ENCODE data around the gene PMEL. TPM values are rescaled to one million over a fixed set of nuclear protein-coding genes. Genes with fewer than 3 reads are reported as not detected.
A peak's percentile ranks its signal among the peaks of the same experiment; 100 is the strongest.

The PMEL gene
- polyA plus RNA-seq, 1 of the 3 experiments (the other 2 are of a cell fraction) = 1.8 TPM

- Histone ChIP-seq H3F3A (replicated peaks; ENCODE audit: insufficient read depth) (peaks cover 10% of the 10 kb centered on the region), H4K20me1 (ENCODE audit: insufficient read depth) (no peaks in the 10 kb centered on the region), H3K9ac (no peak overlapping the region), H3K4me3 (ENCODE audit: low read depth in 2 of 2, low read length in 1 of 2) (no peak overlapping the region), H2AFZ (ENCODE audit: low read depth) (no peak overlapping the region), H3K36me3 (replicated peaks in 1 of 2; ENCODE audit: control insufficient read depth in 1 of 2, insufficient read depth in 2 of 2, low read length in 1 of 2) (peaks cover 0 to 15% of the 10 kb centered on the region in 2 experiments), H3K27ac (ENCODE audit: low read depth in 2 of 2, low read length in 1 of 2) (no peak overlapping the region), H3K79me2 (ENCODE audit: insufficient read depth) (peaks cover 28% of the 10 kb centered on the region), H3K4me1 (ENCODE audit: control insufficient read depth in 1 of 2, insufficient read depth in 2 of 2, low read depth in 1 of 2, low read length in 1 of 2) (peaks cover 20 to 22% of the 10 kb centered on the region in 2 experiments; a peak in 3 of 4 replicates), H3K4me2 (no peak overlapping the region; the same call in 1 of the 2 replicates), H3K27me3 (ENCODE audit: insufficient read depth) (no peaks in the 10 kb centered on the region), H3K9me3 (no peaks in the 10 kb centered on the region), H3K9me2 (no peaks in the 10 kb centered on the region)
- DNase-seq = no peak
- CTCF ChIA-PET = interaction anchor here (1.1 to 10.8 kb wide), 5 partner anchors 8 to 197 kb away, joined by 3 to 96 read pairs (median 6); partner anchors contain the start of genes PYM1 and SUOX
- POLR2A ChIA-PET = no interaction called here
- TF ChIP-seq TAF1 (IDR thresholded peaks at IDR 0.05; ENCODE audit: borderline replicate concordance, low read depth, low read length) (no peak), MAX (IDR thresholded peaks at IDR 0.05; ENCODE audit: low read depth) (no peak)
- 89% methylated on average over 1 of the region's 1 CpG for WGBS (ENCODE audit: low lambda C conversion rate)
Observed at GRCh38 chr12:55934773-55935172, 31.1 kb downstream of the PMEL start.

GRCh38 chr12:55933799-55934742 is 31.8 kb downstream of the PMEL start:
- no peak overlapping the region for H2AFZ ChIP-seq (ENCODE audit: low read depth)
- H3K4me2 ChIP-seq = peak overlapping the region; percentile 90
- H3K9ac ChIP-seq = no peak overlapping the region
- no peaks in the 10 kb centered on the region for H3K9me3 ChIP-seq
- peaks cover 34% of the 10 kb centered on the region for H3K79me2 ChIP-seq (ENCODE audit: insufficient read depth)
- WGBS (ENCODE audit: low lambda C conversion rate) = 96% methylated on average over 1 of the region's 1 CpG
- peaks cover 0 to 12% of the 10 kb centered on the region in 2 experiments for H3K36me3 ChIP-seq (replicated peaks in 1 of 2; ENCODE audit: control insufficient read depth in 1 of 2, insufficient read depth in 2 of 2, low read length in 1 of 2)
- no peaks in the 10 kb centered on the region for H3K9me2 ChIP-seq
- peak overlapping the region in 1 of 2 experiments; percentile 20; a peak in 2 of 4 replicates for H3K4me3 ChIP-seq (ENCODE audit: low read depth in 2 of 2, low read length in 1 of 2)
- H3F3A ChIP-seq (replicated peaks; ENCODE audit: insufficient read depth) = peaks cover 10% of the 10 kb centered on the region
- no peaks in the 10 kb centered on the region for H3K27me3 ChIP-seq (ENCODE audit: insufficient read depth)
- POLR2A ChIA-PET = no interaction called here
- H4K20me1 ChIP-seq (ENCODE audit: insufficient read depth) = no peaks in the 10 kb centered on the region
- peaks cover 19 to 23% of the 10 kb centered on the region in 2 experiments; a peak in 3 of 4 replicates for H3K4me1 ChIP-seq (ENCODE audit: control insufficient read depth in 1 of 2, insufficient read depth in 2 of 2, low read depth in 1 of 2, low read length in 1 of 2)
- DNase-seq = no peak
- CTCF ChIA-PET = interaction anchor here (0.7 to 10.8 kb wide), 8 partner anchors 7 to 196 kb away, joined by 3 to 96 read pairs (median 6); partner anchors contain the start of genes PYM1 and RAB5B
- H3K27ac ChIP-seq (ENCODE audit: low read depth in 2 of 2, low read length in 1 of 2) = 0 out of 4 replicates have a peak overlapping the region, but pooled peaks of 1 of the 2 experiments have one; percentile 69
- TF ChIP-seq GABPA (IDR thresholded peaks at IDR 0.05; ENCODE audit: low read depth) (no peak), USF2 (IDR thresholded peaks at IDR 0.05; ENCODE audit: borderline replicate concordance, low read depth, low read length) (no peak), CHD2 (IDR thresholded peaks at IDR 0.05; ENCODE audit: low read length, partially characterized antibody) (no peak), MXI1 (IDR thresholded peaks at IDR 0.05; ENCODE audit: low read depth, low read length) (no peak), MAX (IDR thresholded peaks at IDR 0.05; ENCODE audit: low read depth) (no peak), ZBTB33 (IDR thresholded peaks at IDR 0.05; ENCODE audit: borderline replicate concordance, low read depth) (no peak), EZH2phosphoT487 (IDR thresholded peaks at IDR 0.05; ENCODE audit: borderline replicate concordance, low read depth) (no peak), IRF3 (IDR thresholded peaks at IDR 0.05; ENCODE audit: low read depth, low read length) (no peak), FOSL2 (IDR thresholded peaks at IDR 0.05; ENCODE audit: borderline replicate concordance, low read depth) (no peak), POLR2AphosphoS5 (IDR thresholded peaks at IDR 0.05; ENCODE audit: low read depth, low read length) (no peak), RAD21 (IDR thresholded peaks at IDR 0.05; ENCODE audit: low read length) (no peak), RXRA (IDR thresholded peaks at IDR 0.05; ENCODE audit: borderline replicate concordance, low read depth) (no peak), USF1 (IDR thresholded peaks at IDR 0.05; ENCODE audit: borderline replicate concordance, low read depth) (no peak), TCF12 (IDR thresholded peaks at IDR 0.05) (no peak), NRF1 (IDR thresholded peaks at IDR 0.05; ENCODE audit: low read depth, low read length) (no peak), TAF1 (IDR thresholded peaks at IDR 0.05; ENCODE audit: borderline replicate concordance, low read depth, low read length) (no peak)

Measured in SK-N-SH (cell line).